GM12878 (cell line): ENCODE measurements around the gene ATXN7L1. TPM values are rescaled to one million over a fixed set of nuclear protein-coding genes. Genes with fewer than 3 reads are reported as not detected.
A peak's percentile ranks its signal among the peaks of the same experiment; 100 is the strongest.

Source experiments
- BRCA1 ChIP-seq: IDR thresholded peaks from 2 replicates; pipeline ENCODE4 v1.6.1; 2011; ENCODE audit warnings: low read depth, low read length, improper control_type of control experiment
- CBX5 ChIP-seq: sonication (generic); IDR thresholded peaks from 2 replicates; pipeline ENCODE4 v1.6.1; 2016; ENCODE audit warnings: low read depth, moderate library complexity, mild to moderate bottlenecking, inconsistent platforms
- CTCF ChIP-seq, 3 experiments: IDR thresholded peaks in 2 of 3; conservative IDR thresholded peaks in 1 of 3; 2 replicates each; pipeline ENCODE4 v1.5.1; 2011; ENCODE audit warnings: low read depth in 3 of 3, low read length in 3 of 3, mild to moderate bottlenecking in 3 of 3, control low read depth in 2 of 3, moderate library complexity in 2 of 3, inconsistent platforms in 1 of 3, mixed read lengths in 1 of 3; ENCODE audit not compliant: control insufficient read depth in 2 of 3, insufficient read depth in 1 of 3; ENCODE audit errors: extremely low read depth in 1 of 3
- EED ChIP-seq: sonication (generic); IDR thresholded peaks from 2 replicates; pipeline ENCODE4 v1.6.1; 2016; ENCODE audit warnings: antibody characterized with exemption, low read depth
- EGR1 ChIP-seq, 2 experiments: IDR thresholded peaks; 1 replicate in 1 of 2; 2 replicates in 1 of 2; pipeline ENCODE4 v1.6.1; 2011 to 2012; ENCODE audit warnings: low read depth in 2 of 2, low read length in 2 of 2, borderline replicate concordance in 1 of 2, mild to moderate bottlenecking in 1 of 2, moderate library complexity in 1 of 2
- IKZF2 ChIP-seq, 2 experiments: fragments of 450-650 bp; IDR thresholded peaks; 2 replicates each; pipeline ENCODE4 v1.6.1; 2017; ENCODE audit warnings: mild to moderate bottlenecking in 2 of 2, moderate library complexity in 2 of 2
- POLR2A ChIP-seq: IDR thresholded peaks from 2 replicates; pipeline ENCODE4 v1.6.1; 2011; ENCODE audit warnings: low read depth, mild to moderate bottlenecking, low read length
- POLR2AphosphoS5 ChIP-seq: IDR thresholded peaks from 2 replicates; pipeline ENCODE4 v1.6.1; 2011; ENCODE audit warnings: mild to moderate bottlenecking, low read length, inconsistent platforms
- RBBP5 ChIP-seq: fragments of 200-600 bp; sonication (generic); conservative IDR thresholded peaks from 2 replicates; pipeline ENCODE4 v1.6.1; 2016
- RELB ChIP-seq: fragments of 450-650 bp; IDR thresholded peaks from 2 replicates; pipeline ENCODE4 v1.6.1; 2017; ENCODE audit warnings: low read depth, mild to moderate bottlenecking, moderate library complexity
- RUNX3 ChIP-seq: IDR thresholded peaks from 2 replicates; pipeline ENCODE4 v1.6.1; 2012; ENCODE audit warnings: low read length, inconsistent platforms
- SMAD1 ChIP-seq: fragments of 450-650 bp; IDR thresholded peaks from 2 replicates; pipeline ENCODE4 v1.6.1; 2018; ENCODE audit warnings: mild to moderate bottlenecking, low read depth; ENCODE audit not compliant: partially characterized antibody
- SPI1 ChIP-seq: IDR thresholded peaks from 2 replicates; pipeline ENCODE4 v1.6.1; 2011; ENCODE audit warnings: low read depth, mild to moderate bottlenecking, low read length, moderate library complexity, borderline replicate concordance; ENCODE audit not compliant: insufficient read depth
- SRF ChIP-seq, 2 experiments: IDR thresholded peaks; 2 replicates each; pipeline ENCODE4 v1.6.1; 2011; ENCODE audit warnings: low read depth in 2 of 2, low read length in 2 of 2, mild to moderate bottlenecking in 1 of 2, moderate library complexity in 1 of 2
- SUPT20H ChIP-seq: IDR thresholded peaks from 2 replicates; pipeline ENCODE4 v1.6.1; 2011; ENCODE audit warnings: low read depth, mild to moderate bottlenecking, low read length, moderate library complexity, borderline replicate concordance; ENCODE audit not compliant: control insufficient read depth
- ZBTB40 ChIP-seq: fragments of 450-650 bp; IDR thresholded peaks from 2 replicates; pipeline ENCODE4 v1.6.1; 2016; ENCODE audit warnings: mild to moderate bottlenecking, moderate library complexity, borderline replicate concordance
- ZZZ3 ChIP-seq: IDR thresholded peaks from 2 replicates; pipeline ENCODE4 v1.6.1; 2011; ENCODE audit warnings: low read depth; ENCODE audit not compliant: control insufficient read depth, insufficient read length
- polyA plus RNA-seq, 11 experiments: library from polyadenylated mRNA; depleted of rRNA in 4 of 11; unstranded in 6 of 11; stranded (reverse) in 5 of 11; fragments of >200 nt; fragmentation: Nextera tagmentation in 4 of 11; fragmentation: Illumina TruSeq in 1 of 11; extraction: Ambion mirVana in 4 of 11; extraction: Trizol in 1 of 11; gene quantifications; 1 replicate in 1 of 11; 2 replicates in 10 of 11; pipeline versions ENCODE4 v1.2.1 to v1.2.3, GENCODE V29; 2011 to 2016; ENCODE audit warnings: inconsistent platforms in 2 of 11, missing spikeins in 2 of 11, low read depth in 1 of 11
- total RNA-seq, 4 experiments: library from RNA; depleted of rRNA in 3 of 4; stranded (reverse); fragments of >200 nt in 3 of 4; fragmentation: Illumina TruSeq in 1 of 4; extraction: Trizol in 1 of 4; gene quantifications; 2 replicates each; pipeline versions ENCODE4 v1.2.1 to v1.2.3, GENCODE V29; 2013 to 2021

ATXN7L1 gene
- total and polyA plus RNA-seq, 10 of the 15 experiments (the other 5 are each of a cell fraction or from before 2014, with no cell fraction given) = 0.40 to 2.9 (median 1.2) TPM

- TF ChIP-seq ZZZ3 = no peak
- TF ChIP-seq SUPT20H = no peak
- peak; percentile 62 for TF ChIP-seq RUNX3
- TF ChIP-seq BRCA1 = no peak
- no peak for TF ChIP-seq IKZF2 (IDR thresholded peaks at IDR 0.05)
- TF ChIP-seq RELB = no peak
- TF ChIP-seq SRF (IDR thresholded peaks at IDR 0.05; ENCODE audit: low read depth in 2 of 2, low read length in 2 of 2) = no peak
- no peak for TF ChIP-seq POLR2AphosphoS5
- no peak for TF ChIP-seq EED
- TF ChIP-seq SMAD1 = no peak
- no peak for TF ChIP-seq POLR2A
- peak; percentile 10; the same call in 1 of the 2 replicates for TF ChIP-seq SPI1
- TF ChIP-seq CTCF (IDR thresholded peaks at IDR 0.05 in 2 of 3, conservative IDR thresholded peaks at IDR 0.05 in 1 of 3; ENCODE audit: control insufficient read depth in 2 of 3, extremely low read depth in 1 of 3, insufficient read depth in 1 of 3, low read depth in 3 of 3, low read length in 3 of 3) = no peak
- TF ChIP-seq ZBTB40 = no peak
- no peak for TF ChIP-seq CBX5
- no peak for TF ChIP-seq EGR1 (IDR thresholded peaks at IDR 0.05; ENCODE audit: borderline replicate concordance in 1 of 2, low read depth in 2 of 2, low read length in 2 of 2)
- TF ChIP-seq RBBP5 = no peak
These were observed 184.5 kb downstream of the ATXN7L1 start (continued) for GRCh38 chr7:105691680-105692564.
